Stimulated activated CD8-positive, alpha-beta memory T cell treated with anti-CD3 and anti-CD28 coated beads, Interleukin-4, amount 100 ng/mL, for 24 hours (primary cell): ENCODE data around the gene CHCHD6.

Experiments used
- DNase-seq: peaks from one replicate; pipeline ENCODE4 v3.0.0-alpha.2; 2020; ENCODE audit warnings: low read depth

The CHCHD6 gene

DNA sequence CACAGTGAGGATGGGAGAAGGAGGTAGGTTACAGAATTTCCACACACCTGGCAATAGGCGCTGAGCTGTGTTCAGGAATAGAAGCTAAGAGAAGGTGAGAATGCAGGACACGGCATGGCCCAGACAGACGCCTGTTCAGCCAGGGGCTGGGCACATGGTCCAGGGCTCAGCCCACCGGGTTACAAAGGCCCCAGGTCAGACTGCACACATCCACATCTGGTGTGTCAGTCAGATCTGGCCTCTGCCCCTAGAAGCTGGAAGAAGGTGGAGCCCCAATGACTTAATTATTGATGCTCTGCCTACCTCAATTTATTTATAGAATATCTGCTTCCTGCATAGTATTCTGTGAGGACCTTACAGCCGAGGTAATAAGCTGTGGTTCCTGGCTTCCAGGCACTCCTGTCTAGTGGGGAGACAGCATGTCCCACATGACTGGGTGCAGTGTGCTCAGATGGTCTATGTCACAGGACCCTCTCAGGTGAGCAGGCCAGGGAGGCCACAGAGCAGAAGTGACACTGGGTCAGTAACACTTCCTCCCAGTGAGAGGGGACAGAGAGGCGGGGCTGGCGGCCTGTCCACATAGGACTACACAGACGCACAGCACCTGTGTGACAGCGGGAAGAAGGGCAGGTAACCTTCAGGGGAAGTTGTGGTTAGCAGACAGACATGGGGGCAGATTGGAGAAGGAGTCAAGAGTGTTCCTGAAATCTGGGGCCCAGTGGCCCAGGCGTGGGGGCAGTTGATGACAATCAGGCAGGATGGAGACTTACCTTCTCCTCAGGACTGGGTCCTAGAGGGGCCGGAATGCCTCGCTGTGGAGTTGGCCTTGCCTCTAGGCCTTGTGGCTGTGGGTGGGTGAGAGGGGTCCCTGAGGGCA is 240.3 kb downstream of the CHCHD6 start:
- DNase-seq: no peak

DNA sequence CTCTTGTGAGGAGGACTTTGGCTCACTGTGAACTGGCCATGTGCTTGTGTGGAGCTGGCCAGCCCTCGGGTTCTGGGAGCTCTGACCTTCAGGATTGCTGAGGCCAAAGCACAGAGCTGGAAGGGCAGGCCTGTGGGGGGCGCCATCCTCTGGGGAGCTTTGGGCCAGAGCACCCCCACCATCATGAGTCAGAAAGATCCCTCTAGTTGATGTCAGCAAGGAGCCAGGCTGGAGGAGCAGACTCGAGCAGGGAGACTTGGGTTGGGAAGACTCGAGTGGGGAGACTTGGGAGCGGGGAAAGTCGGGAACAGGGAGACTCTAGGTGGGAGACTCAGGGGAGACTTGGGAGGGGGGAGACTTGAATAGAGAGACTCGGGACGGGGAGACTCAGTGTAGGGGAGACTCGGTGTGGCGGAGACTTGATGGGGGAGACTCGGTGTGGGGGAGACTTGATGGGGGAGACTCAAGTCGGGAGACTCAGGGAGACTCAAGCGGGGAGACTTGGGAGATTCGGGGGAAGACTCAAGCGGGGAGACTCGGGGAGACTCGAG is 241.2 kb downstream of the CHCHD6 start:
- no peak for DNase-seq

DNA sequence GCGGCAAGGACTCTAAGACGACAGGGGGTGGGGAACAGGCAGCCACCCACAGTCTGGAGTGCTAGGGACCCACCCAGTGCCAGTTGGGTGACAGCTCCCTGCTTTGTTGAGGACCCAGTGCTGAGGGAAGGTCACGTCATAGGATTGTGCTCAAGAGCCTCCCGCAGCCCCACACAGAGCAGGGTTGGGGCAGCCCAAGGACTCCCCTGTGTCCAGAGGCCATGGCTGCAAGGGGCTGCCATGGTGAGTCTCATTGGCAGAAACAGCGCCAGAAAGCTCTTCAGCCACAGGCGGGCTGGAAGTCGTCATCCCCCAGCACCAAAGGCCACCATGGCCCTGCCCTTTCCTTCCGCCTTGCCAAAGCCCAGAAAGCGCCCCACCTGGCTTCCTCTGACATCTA is 241.9 kb downstream of the CHCHD6 start:
- DNase-seq: no peak

DNA sequence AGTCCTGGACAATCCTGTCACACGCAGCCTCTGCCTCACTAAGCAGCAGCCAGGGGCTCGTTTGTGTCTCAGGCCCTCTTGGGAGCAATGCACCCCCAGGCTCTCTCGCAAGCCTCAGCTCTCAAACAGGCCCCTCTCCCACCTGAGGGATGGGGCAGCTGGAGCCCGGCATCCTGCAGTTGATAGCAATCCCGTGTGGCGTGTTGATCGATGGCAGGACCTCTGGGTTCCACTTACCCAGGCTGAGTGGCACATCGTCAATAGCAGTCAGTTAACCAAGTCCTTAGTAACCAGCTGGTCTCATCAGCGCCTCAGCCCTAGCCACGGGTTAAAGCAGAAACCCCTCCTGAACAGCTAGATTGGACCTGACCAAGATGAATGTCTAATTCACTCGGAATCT is 242.4 kb downstream of the CHCHD6 start:
- no peak for DNase-seq

DNA sequence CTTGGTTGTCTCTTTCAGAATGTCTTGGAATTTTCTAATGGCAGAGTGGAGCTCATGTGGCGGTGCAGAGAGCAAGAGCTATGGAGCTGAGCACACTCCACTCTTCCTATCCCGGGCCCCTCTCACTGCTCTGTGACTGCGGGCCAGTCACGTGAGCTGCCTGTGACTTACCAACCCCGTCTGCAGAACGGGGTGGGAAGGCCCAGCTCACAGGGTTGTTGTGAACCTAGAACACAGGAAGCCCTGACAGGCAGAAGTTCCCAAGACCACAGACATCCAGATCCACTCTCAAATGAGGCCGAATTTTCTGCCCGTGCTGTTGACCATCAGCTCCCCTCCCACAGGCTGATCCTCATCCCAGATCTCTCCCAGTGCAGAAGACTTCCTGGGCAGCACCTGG is 243.4 kb downstream of the CHCHD6 start:
- DNase-seq: no peak

DNA sequence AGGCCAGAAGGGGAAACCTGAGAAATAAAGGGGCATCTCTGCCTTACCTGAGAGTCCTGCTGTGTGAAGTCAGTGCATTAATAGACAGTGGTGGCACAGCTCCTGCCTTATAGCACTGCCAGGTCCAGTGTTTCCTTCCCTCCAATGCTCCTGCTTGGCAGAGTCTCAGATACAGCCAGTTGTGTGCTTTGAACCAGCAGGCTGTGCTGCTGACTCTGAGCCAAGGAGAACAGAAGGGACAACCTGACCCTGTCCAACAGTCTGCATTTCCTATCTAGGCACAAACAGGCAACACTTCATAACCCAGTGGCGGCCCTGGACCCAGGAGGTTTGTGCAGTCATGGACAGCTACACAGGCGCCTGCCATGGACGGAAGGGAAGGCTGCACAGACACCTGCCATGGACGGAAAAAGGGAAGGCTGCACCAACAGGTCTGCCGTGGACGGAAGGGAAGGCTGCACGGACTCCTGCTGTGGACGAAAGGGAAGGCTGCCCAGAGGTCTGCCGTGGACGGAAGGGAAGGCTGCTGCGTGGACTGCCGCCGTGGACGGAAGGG is 245.0 kb downstream of the CHCHD6 start:
- DNase-seq: no peak

DNA sequence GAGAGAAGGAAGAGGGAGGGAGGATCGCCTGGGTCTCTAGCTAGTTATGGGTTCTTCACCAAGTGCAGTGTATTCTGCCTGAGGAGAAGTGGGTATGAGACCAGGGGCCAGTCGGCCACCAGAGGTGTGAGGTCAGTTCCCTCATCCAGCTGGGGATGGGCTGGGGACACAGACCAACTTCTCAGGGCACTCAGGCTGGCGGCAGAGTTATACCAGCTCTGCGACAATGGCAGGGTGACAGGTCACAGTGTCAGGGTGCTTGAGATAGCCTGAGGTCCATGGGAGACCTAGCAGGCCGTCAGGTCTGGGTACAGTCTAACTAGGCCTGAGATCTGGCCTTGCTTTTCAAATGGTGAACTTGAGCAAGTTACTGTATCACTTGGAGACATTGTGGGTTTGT is 247.5 kb downstream of the CHCHD6 start:
- no peak for DNase-seq

DNA sequence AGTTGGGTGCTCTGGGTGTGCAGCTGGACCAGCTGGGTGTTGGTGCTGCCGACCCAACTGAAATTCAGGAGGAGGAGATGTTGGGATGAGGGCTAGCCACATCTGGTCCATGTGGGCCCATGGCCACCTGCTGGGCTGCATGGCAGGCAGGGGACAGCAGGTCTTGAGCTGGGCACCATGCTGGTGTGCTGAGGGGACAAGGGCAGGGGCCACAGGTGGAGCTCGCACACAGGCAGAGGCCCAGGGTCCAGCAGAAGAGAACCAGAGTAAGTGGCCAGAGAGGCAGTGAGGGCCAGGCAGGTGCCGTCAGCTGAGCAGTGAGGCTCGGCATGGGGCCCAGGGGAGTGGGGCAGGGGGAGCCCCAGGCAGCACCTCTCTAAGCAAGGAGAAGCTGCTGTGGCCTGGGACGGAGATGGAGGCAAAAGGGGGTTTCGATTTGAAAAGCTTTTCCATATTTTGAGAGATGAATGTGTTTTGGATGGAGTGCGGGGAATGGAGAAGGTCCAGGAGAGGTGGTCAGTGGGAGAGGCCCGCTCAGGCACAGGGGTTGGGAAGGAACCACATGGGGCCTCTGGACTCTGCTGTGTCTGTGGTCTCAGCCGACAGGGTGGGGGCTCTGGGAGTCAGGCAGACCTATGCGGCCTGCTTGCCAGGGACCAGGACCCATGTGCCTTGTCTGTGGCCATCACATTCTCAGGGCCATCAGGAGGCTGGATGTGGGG is 248.4 kb downstream of the CHCHD6 start:
- no peak for DNase-seq

DNA sequence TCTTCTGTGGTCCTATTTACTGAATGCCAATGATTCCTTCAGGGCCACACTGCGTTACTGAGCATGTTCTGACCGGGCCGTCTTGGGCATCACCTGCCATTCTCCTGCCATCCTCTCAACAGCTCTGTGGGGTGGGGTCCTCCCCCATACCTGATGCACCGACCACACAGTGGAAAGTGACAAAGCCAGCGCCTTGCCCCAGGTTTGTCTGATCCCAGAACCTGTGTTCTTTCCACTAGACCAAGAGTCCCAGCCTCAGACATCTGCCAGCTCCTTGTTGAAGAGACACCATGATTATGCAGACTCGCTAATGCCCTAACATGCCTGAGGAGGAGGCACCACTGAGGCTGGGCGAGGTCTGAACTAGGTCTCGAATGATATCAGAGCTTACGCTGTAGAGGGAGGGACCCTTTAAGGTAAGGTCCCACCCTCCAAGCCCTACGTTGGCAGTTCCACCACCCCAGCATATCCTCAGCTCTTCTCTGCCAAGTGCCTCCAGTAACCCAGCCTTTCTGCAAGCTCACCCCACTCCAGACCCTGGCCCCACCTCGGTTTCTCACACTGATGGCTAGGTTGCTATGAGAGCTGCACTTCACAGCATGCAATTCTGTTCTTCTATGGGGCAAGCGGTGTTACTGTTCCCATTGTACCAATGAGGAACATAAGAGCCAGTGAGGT is 249.1 kb downstream of the CHCHD6 start:
- no peak for DNase-seq

DNA sequence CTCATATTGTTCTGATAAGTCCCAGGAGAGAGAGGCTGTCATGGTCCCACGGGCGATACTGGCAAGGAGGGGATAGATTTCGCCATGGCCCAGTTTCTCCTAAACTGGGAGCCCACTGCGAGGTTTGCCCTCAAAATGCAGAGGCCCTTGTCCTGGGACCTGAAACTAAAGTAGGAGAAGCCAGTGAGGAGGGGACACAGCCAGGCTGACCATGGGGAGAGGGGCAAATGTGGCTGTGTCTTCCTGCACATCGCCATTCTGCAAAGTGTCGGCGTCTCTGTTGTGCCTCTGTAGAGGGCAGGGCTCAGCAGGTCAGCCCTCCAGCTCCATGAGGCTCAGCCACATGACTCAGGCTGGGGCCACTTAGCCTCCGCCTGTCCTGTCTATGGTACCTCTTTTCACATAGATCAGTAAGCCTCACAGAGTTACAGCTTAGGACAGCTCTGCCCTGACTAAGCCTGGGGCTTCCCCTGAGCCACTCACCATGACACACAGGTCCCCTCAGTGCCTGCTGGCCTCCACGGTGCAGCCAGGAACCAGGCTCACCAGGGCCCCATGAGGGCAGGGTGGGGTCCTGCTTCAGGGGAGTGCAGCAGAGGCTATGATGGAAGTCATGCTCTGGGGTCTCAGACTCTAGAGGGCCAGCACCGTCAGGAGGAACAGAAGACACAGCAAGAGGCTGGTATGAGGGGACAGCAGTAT is 250.3 kb downstream of the CHCHD6 start:
- no peak for DNase-seq

DNA sequence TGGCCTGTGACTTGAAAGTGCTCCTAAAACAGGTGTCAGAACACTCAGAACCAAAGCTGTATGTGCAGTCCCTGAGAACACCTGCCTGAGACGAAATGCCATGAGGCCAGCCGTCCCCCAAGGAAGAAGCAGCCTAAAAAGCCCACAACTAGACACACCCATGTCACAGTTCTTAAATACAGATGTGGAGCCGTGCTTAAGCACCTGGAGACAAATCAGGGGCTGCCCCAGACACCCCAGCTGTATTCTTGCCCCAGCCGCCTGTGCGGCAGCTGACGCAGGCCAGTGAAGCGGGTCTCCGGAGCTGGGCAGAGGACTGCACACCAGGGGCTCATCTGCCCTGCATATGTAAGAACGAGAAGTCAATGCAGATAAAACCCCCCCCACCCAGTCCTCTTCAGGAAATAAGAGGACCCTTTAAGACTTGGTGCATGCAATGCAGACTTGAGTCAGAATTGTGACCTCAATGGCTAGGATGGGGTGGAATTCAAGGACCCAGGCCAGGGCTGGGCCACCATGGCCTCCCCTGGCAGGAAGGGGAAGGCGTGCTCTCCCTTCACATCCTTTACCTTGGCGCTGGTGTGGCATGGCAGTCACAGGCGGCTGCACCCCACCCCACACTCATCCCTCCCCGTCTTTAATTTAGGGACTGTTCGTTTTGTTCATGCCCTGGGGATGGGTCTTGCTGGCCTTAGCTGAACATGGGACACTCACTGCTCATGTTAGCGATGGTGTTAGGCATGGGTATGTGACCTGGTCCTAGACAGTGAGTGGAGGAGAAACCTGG is 251.2 kb downstream of the CHCHD6 start:
- DNase-seq: no peak

DNA sequence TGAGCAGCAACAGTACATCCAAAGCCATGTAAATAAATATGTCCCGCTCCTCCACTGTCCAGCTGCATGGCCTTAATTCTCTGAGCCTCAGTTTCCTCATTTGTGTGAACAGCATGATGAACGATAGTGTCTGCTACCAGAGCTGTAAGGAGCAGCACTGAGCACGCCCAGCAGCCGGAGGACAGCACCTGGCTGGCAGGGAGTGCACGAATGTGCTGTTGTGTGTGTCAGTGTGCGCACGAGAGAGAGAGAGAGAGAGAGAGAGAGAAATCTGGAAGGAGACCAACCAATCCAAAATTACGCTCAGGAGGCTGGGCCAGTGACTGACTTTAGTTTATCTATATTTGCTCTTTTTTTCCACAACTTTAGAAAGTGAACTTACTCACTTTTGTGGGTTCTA is 252.3 kb downstream of the CHCHD6 start:
- DNase-seq: no peak

DNA sequence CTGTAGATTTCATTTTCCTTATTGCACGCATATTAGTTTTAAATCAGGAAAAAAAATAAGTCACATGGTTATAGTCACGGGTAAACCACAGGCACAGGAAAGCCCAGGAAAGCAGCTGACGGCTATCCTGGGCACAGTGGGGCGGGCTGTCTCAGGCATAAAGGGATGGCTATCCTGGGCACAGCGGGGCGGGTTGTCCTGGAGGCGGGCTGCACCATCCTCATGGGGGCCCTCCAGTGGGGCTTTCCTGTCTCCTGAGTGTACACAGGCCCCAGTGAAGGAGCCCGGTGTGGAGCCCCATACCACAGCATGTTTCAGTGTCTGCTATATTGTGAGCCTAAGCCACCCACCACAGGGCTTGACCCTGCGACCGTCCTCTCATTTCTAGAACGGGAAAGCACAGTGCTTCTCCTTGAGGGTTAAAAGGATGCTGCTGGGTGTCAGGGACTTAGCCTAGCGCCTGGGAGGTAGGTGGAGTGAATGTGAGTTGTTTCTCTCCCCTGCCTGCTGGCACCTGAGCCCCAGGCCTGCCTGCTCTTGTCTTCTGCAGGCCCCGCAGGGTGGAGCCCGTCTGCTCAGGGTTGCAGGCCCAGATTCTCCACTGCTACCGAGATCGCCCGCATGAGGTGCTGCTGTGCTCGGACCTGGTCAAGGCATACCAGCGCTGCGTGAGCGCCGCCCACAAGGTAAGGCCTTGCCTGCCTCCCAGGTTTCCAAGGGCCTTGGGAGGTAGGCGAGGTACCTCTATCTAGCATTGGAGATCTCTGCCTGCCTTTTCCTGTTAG is 253.0 kb downstream of the CHCHD6 start:
- DNase-seq: no peak

DNA sequence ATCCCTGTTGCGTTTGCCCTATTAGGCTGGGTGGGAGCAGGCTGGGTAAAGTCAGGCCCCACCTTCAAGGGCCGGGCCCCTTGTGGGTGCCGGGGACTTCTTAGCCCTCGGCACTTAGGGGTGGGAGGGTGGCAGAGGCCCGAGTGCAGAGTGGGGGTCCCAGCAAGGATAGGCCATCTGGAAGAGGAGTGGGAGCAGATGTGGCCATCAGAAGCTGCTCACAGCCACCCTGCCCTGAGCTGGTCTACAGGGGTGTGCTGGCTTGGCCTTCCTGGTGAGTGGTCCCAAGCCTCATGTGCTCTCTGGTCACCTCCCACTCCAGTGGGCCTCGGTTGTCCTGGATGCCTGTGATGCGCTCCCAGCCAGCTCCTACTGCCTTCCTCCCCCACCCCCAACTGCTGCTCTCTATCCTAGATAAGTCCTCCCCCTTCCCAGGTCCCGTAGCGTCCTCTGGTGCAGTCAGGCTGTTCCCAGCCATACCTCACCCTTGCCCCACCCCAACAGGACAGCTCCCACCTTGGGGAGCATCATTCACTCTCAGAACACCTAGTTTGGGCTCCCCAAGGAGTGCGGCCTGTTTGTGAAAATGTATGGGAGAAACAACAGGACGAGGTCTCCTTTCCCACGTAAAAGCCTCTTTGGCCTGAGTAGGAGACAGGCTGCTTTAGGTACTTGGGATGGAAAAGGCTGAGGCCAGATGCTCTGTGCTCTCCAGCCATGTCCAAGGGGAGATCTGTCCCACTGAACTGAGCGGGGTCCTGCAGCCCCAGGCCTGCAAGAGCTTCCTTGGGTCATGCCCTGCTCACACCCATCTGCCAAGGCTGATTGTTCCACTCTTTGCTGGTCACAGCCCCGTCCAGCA is 254.0 kb downstream of the CHCHD6 start:
- DNase-seq: no peak

DNA sequence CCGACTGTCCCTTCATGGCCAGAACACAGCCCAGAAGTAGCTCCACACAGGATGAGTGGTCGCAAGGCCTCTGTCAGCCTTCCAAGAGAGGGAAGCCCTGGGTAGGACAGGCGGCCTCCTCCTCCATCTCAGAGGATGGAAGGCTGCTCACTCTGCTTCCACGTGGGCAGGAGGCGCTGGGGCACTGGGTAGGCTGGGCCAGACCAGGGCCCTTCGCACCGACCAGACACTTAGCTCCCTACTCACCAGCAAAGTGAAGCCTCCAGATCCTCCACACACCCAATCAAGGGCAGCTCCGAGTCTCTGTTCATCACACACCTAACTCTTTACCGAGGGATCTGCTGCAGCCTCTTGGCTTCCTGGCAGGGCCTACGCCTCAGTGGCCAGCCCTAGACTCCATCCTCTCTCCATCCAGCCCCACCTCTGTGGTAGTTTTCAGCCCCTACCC is 254.6 kb downstream of the CHCHD6 start:
- no peak for DNase-seq

DNA sequence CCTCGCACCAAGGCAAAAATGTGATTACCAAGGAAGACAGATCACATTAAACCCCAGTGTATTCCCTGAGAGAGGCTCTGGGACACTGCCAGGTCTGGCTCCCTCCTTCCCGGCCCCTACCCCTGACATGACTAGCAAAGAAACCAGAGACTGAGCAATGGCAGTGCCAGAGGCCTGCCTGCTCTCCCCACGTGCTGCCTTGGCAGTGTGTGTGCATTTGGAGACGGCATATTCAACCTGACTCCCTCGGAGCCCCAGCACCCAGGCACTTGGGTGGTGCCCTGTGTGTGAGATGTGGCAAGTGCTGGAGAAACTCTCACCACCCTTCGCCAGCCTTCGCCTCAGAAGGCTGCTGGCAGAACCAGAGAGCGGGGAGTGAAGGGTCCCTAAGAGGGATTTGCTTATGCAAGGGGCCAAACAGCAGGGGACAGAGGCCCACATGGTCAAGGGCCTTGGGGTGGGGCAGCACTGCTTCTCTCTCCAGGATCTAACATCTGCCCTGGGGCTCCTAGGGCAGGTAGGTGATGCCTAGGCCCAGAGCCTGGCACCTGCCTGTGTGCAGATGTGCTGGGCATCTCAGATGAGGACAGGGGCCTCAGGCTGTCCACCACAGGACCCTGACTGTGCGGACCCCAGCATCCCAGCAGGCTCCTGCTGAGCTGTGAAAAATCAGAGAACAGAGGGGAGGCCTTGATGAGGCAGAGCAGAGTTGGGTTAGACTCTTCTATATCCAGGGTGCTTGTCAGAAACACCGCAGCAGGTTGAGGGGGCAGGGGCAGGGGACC is 255.3 kb downstream of the CHCHD6 start:
- DNase-seq: no peak

DNA sequence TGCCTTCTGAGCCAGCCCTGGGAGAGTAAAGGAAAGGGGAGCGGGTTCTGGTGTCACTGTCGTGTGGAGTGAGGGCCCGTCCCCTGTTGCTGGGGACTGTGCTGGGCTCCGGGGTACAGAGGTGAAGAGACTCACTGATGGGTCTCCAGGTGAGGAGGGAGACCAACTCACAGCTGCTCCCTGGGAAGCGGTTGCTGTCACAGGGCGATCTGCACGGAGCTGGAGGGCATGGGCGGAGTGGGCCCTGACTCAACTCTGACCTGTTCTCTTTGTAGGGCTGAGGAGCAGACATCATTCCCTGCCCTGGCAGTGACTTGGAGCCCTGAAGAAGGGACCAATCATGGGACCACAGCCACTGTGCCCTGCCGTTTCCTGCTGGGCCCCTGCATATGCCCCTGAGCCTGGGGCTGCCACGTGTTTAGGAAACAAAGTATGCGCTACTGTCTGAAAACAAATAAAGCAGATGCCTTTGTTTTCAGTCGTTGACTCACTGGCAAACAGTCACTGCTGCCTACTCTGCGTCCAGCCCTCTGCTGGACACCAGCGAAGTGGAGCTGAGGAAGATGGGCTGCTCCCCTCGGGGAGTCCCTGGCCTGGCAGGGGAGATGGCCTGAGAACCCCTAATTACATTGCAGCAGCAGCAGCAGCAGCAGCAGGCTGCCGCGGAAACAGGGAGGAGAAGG is 256.0 kb downstream of the CHCHD6 start:
- DNase-seq: no peak

DNA sequence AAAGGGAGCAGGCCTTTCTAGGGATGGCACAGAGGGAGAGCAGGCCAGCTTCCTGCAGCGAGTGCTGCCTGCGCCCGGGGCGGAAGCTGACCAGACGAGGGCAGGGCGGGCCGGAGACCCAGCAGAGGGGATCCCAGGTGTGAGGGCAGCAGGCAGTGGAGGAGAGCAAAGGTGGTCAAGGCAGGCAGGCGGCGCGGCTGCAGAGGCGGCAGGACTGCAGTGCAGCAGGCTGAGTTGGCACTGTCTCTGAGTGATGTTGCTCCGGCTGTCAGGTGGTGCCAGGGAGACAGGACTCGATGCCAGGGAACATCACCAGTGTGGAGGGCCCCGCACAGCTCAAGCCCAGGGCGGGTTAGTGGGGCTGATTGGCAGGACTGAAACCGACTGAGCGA is 256.6 kb downstream of the CHCHD6 start:
- no peak for DNase-seq
